Measurements from ENCODE around the gene PHLPP1.
A peak's percentile ranks its signal among the peaks of the same experiment; 100 is the strongest.

Gene PHLPP1

GRCh38 chr18:62833494-62833893 is 118.2 kb downstream of the PHLPP1 start:
- no peak for TF ChIP-seq CTCF (IDR thresholded peaks at IDR 0.05; ENCODE audit: insufficient read depth, low read depth, low read length, missing control alignments)
- DNase-seq (ENCODE audit: low read depth): no peak
- no peak overlapping the region for H3K4me3 ChIP-seq (ENCODE audit: low read length)

GRCh38 chr18:62834715-62835114 is 119.4 kb downstream of the PHLPP1 start:
- H3K4me3 ChIP-seq (ENCODE audit: low read length): no peak overlapping the region
- TF ChIP-seq CTCF (IDR thresholded peaks at IDR 0.05; ENCODE audit: insufficient read depth, low read depth, low read length, missing control alignments): no peak
- no peak for DNase-seq (ENCODE audit: low read depth)

GRCh38 chr18:62837011-62837410 is 121.7 kb downstream of the PHLPP1 start:
- no peak for DNase-seq (ENCODE audit: low read depth)
- no peak for TF ChIP-seq CTCF (IDR thresholded peaks at IDR 0.05; ENCODE audit: insufficient read depth, low read depth, low read length, missing control alignments)
- H3K4me3 ChIP-seq (ENCODE audit: low read length): no peak overlapping the region

GRCh38 chr18:62838475-62839098 is 123.2 kb downstream of the PHLPP1 start:
- no peak overlapping the region for H3K4me3 ChIP-seq (ENCODE audit: low read length)
- DNase-seq (ENCODE audit: low read depth): no peak
- no peak for TF ChIP-seq CTCF (IDR thresholded peaks at IDR 0.05; ENCODE audit: insufficient read depth, low read depth, low read length, missing control alignments)

- H3K4me3 ChIP-seq (ENCODE audit: low read length): no peak overlapping the region
- peak; percentile 72 for DNase-seq (ENCODE audit: low read depth)
- no peak for TF ChIP-seq CTCF (IDR thresholded peaks at IDR 0.05; ENCODE audit: insufficient read depth, low read depth, low read length, missing control alignments)
Measured at GRCh38 chr18:62839874-62840713, 124.8 kb downstream of the PHLPP1 start.

- no peak for DNase-seq (ENCODE audit: low read depth)
- H3K4me3 ChIP-seq (ENCODE audit: low read length): no peak overlapping the region
- TF ChIP-seq CTCF (IDR thresholded peaks at IDR 0.05; ENCODE audit: insufficient read depth, low read depth, low read length, missing control alignments): no peak
Measured at GRCh38 chr18:62841405-62841804, 126.1 kb downstream of the PHLPP1 start.
